K562 (cell line): ENCODE data around the gene RNF152. TPM values are rescaled to one million over a fixed set of nuclear protein-coding genes. Genes with fewer than 3 reads are reported as not detected.

Source experiments
- BDP1 ChIP-seq: IDR thresholded peaks from 3 replicates; pipeline ENCODE4 v1.6.1; 2011; ENCODE audit not compliant: insufficient read length, insufficient read depth
- CCAR2 ChIP-seq: fragments of 200-400 bp; formaldehyde crosslinking; IDR thresholded peaks from 2 replicates; pipeline ENCODE4 v1.6.1; 2017; ENCODE audit warnings: mild to moderate bottlenecking, low read depth, low read length
- CREBBP ChIP-seq: IDR thresholded peaks from one replicate; pipeline ENCODE4 v1.6.1; 2012; ENCODE audit warnings: low read depth, mild to moderate bottlenecking, control low read depth, inconsistent platforms, low read length
- ETV6 ChIP-seq, 3 experiments: fragments of 150-350 bp in 1 of 3; sonication (generic) in 1 of 3; formaldehyde crosslinking in 1 of 3; IDR thresholded peaks; 2 replicates each; pipeline versions ENCODE4 v1.6.1 to v1.8.0; 2014 to 2022; ENCODE audit warnings: borderline replicate concordance in 2 of 3, low read depth in 2 of 3, antibody characterized with exemption in 1 of 3, low read length in 1 of 3, mild to moderate bottlenecking in 1 of 3, missing genetic modification reagents in 1 of 3
- HMG20A ChIP-seq: fragments of 450-650 bp; formaldehyde crosslinking; conservative IDR thresholded peaks from 2 replicates; pipeline ENCODE4 v1.4.0; 2020; ENCODE audit warnings: mild to moderate bottlenecking, mixed read lengths
- JUND ChIP-seq, 2 experiments: IDR thresholded peaks; 2 replicates in 1 of 2; 3 replicates in 1 of 2; pipeline ENCODE4 v1.6.1; 2011; ENCODE audit warnings: borderline replicate concordance in 2 of 2, low read depth in 2 of 2, low read length in 2 of 2, improper control_type of control experiment in 1 of 2, missing biosample characterization in 1 of 2, missing genetic modification characterization in 1 of 2, missing genetic modification reagents in 1 of 2
- MAFG ChIP-seq: fragments of 450-650 bp; conservative IDR thresholded peaks from 2 replicates; pipeline ENCODE4 v1.6.1; 2016; ENCODE audit warnings: missing genetic modification characterization, missing compliant biosample characterization
- SAFB ChIP-seq: fragments of 200-400 bp; formaldehyde crosslinking; IDR thresholded peaks from 2 replicates; pipeline ENCODE4 v1.6.1; 2017; ENCODE audit warnings: low read depth, low read length, borderline replicate concordance
- WHSC1 ChIP-seq: IDR thresholded peaks from one replicate; pipeline ENCODE4 v1.6.1; 2012; ENCODE audit warnings: low read length, control low read depth, inconsistent platforms
- ZNF311 ChIP-seq: fragments of 250-450 bp; sonication (Bioruptor Pico); IDR thresholded peaks from 2 replicates; pipeline ENCODE4 v1.4.0; 2020; ENCODE audit warnings: mild to moderate bottlenecking, moderate library complexity
- ZNF561 ChIP-seq: fragments of 450-650 bp; formaldehyde crosslinking; conservative IDR thresholded peaks from 2 replicates; pipeline ENCODE4 v1.4.0; 2020; ENCODE audit warnings: mild to moderate bottlenecking, moderate library complexity
- ZNF589 ChIP-seq: fragments of 200-800 bp; sonication (Bioruptor generic); IDR thresholded peaks from 2 replicates; pipeline ENCODE4 v1.6.1; 2016; ENCODE audit warnings: low read depth, missing genetic modification characterization, missing compliant biosample characterization
- polyA plus RNA-seq, 8 experiments: library from polyadenylated mRNA; depleted of rRNA in 4 of 8; stranded (reverse) in 5 of 8; unstranded in 3 of 8; fragments of >200 nt; fragmentation: Nextera tagmentation in 2 of 8; fragmentation: Illumina TruSeq in 1 of 8; extraction: Ambion mirVana in 2 of 8; extraction: Trizol in 1 of 8; gene quantifications; 2 replicates each; pipeline versions ENCODE4 v1.2.1 to v1.2.3, GENCODE V29; 2011 to 2014; ENCODE audit warnings: inconsistent platforms in 1 of 8, missing spikeins in 1 of 8
- total RNA-seq, 7 experiments: library from RNA; depleted of rRNA in 6 of 7; stranded (reverse); fragments of >200 nt in 6 of 7; fragmentation: Illumina TruSeq in 2 of 7; extraction: Trizol in 2 of 7; gene quantifications; 2 replicates each; pipeline versions ENCODE4 v1.2.1 to v1.2.3, GENCODE V29; 2011 to 2021; ENCODE audit warnings: low replicate concordance in 1 of 7
- TF ChIP-seq, protein P1 (sequence below): sonication (generic); formaldehyde crosslinking; IDR thresholded peaks from 2 replicates; pipeline ENCODE4 v1.8.0; 2022; ENCODE audit warnings: mild to moderate bottlenecking, missing genetic modification reagents
- TF ChIP-seq, protein P2 (sequence below): fragments of 450-650 bp; IDR thresholded peaks from 2 replicates; pipeline ENCODE4 v1.6.1; 2016; ENCODE audit warnings: mild to moderate bottlenecking
- TF ChIP-seq, protein P3 (sequence below): fragments of 150-350 bp; conservative IDR thresholded peaks from 2 replicates; pipeline ENCODE4 v1.6.1; 2014; ENCODE audit warnings: low read length
- TF ChIP-seq, protein P4 (sequence below): fragments of 450-650 bp; IDR thresholded peaks from 2 replicates; pipeline ENCODE4 v1.6.1; 2018; ENCODE audit warnings: mild to moderate bottlenecking, low read depth; ENCODE audit not compliant: partially characterized antibody
- TF ChIP-seq, protein P5 (sequence below): fragments of 450-650 bp; formaldehyde crosslinking; IDR thresholded peaks from 2 replicates; pipeline ENCODE4 v1.4.0; 2020; ENCODE audit warnings: mild to moderate bottlenecking, moderate library complexity

RNF152 gene
- total and polyA plus RNA-seq, 9 of the 15 experiments (the other 6 are each of a cell fraction or from before 2014, with no cell fraction given), result 0.04 to 0.05 TPM; not detected in 7

DNA sequence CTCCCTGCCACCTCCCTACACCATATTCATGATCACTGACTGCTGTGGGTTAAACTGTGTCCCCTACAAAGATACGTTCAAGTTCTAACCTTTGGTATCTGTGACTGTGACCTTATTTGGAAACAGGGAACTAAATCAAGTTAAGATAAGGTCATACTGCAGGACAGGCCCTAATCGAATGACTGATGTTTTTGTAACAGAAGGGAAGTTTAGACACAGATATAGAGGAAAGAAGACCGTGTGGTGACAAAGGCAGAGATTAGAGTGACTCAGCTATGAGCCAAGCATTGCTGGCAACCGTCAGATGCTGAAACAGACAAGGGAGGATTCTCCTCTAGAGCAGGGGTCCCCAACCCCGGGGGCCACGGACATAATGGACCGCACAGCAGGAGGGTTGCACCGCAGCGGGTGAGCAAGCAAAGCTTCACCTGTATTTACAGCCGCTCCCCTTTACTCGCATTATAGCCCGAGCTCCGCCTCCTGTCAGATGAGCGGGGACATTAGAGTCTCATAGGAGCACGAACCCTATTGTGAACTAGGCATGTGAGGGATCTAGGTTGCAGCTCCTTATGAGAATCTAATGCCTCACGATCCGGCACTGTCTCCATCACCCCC is 28.9 kb upstream of the RNF152 start (continued):
- TF ChIP-seq, protein P1, sequence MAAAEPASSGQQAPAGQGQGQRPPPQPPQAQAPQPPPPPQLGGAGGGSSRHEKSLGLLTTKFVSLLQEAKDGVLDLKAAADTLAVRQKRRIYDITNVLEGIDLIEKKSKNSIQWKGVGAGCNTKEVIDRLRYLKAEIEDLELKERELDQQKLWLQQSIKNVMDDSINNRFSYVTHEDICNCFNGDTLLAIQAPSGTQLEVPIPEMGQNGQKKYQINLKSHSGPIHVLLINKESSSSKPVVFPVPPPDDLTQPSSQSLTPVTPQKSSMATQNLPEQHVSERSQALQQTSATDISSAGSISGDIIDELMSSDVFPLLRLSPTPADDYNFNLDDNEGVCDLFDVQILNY (CRISPR knock-in tag), result no peak
- no peak for TF ChIP-seq SAFB
- TF ChIP-seq, protein P2, sequence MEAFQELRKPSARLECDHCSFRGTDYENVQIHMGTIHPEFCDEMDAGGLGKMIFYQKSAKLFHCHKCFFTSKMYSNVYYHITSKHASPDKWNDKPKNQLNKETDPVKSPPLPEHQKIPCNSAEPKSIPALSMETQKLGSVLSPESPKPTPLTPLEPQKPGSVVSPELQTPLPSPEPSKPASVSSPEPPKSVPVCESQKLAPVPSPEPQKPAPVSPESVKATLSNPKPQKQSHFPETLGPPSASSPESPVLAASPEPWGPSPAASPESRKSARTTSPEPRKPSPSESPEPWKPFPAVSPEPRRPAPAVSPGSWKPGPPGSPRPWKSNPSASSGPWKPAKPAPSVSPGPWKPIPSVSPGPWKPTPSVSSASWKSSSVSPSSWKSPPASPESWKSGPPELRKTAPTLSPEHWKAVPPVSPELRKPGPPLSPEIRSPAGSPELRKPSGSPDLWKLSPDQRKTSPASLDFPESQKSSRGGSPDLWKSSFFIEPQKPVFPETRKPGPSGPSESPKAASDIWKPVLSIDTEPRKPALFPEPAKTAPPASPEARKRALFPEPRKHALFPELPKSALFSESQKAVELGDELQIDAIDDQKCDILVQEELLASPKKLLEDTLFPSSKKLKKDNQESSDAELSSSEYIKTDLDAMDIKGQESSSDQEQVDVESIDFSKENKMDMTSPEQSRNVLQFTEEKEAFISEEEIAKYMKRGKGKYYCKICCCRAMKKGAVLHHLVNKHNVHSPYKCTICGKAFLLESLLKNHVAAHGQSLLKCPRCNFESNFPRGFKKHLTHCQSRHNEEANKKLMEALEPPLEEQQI, result no peak
- TF ChIP-seq MAFG, result 0 out of 2 replicates have a peak, but pooled peaks have one; percentile 10
- TF ChIP-seq, protein P3, sequence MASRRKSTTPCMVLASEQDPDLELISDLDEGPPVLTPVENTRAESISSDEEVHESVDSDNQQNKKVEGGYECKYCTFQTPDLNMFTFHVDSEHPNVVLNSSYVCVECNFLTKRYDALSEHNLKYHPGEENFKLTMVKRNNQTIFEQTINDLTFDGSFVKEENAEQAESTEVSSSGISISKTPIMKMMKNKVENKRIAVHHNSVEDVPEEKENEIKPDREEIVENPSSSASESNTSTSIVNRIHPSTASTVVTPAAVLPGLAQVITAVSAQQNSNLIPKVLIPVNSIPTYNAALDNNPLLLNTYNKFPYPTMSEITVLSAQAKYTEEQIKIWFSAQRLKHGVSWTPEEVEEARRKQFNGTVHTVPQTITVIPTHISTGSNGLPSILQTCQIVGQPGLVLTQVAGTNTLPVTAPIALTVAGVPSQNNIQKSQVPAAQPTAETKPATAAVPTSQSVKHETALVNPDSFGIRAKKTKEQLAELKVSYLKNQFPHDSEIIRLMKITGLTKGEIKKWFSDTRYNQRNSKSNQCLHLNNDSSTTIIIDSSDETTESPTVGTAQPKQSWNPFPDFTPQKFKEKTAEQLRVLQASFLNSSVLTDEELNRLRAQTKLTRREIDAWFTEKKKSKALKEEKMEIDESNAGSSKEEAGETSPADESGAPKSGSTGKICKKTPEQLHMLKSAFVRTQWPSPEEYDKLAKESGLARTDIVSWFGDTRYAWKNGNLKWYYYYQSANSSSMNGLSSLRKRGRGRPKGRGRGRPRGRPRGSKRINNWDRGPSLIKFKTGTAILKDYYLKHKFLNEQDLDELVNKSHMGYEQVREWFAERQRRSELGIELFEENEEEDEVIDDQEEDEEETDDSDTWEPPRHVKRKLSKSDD, result no peak
- TF ChIP-seq CREBBP, result no peak
- TF ChIP-seq, protein P4, sequence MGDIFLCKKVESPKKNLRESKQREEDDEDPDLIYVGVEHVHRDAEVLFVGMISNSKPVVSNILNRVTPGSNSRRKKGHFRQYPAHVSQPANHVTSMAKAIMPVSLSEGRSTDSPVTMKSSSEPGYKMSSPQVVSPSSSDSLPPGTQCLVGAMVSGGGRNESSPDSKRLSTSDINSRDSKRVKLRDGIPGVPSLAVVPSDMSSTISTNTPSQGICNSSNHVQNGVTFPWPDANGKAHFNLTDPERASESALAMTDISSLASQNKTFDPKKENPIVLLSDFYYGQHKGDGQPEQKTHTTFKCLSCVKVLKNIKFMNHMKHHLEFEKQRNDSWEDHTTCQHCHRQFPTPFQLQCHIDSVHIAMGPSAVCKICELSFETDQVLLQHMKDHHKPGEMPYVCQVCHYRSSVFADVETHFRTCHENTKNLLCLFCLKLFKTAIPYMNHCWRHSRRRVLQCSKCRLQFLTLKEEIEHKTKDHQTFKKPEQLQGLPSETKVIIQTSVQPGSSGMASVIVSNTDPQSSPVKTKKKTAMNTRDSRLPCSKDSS, result no peak
- no peak for TF ChIP-seq ZNF589
- no peak for TF ChIP-seq CCAR2
- TF ChIP-seq BDP1, result no peak
- TF ChIP-seq JUND (IDR thresholded peaks at IDR 0.05; ENCODE audit: borderline replicate concordance, low read depth, low read length), result peak; percentile 50; the same call in 1 of the 2 replicates
- TF ChIP-seq JUND (tag; IDR thresholded peaks at IDR 0.05; ENCODE audit: borderline replicate concordance, low read depth, low read length), result peak; percentile 39; the same call in 1 of the 3 replicates
- TF ChIP-seq WHSC1, result no peak
- TF ChIP-seq ZNF311 (CRISPR knock-in tag), result no peak
- TF ChIP-seq, protein P5, sequence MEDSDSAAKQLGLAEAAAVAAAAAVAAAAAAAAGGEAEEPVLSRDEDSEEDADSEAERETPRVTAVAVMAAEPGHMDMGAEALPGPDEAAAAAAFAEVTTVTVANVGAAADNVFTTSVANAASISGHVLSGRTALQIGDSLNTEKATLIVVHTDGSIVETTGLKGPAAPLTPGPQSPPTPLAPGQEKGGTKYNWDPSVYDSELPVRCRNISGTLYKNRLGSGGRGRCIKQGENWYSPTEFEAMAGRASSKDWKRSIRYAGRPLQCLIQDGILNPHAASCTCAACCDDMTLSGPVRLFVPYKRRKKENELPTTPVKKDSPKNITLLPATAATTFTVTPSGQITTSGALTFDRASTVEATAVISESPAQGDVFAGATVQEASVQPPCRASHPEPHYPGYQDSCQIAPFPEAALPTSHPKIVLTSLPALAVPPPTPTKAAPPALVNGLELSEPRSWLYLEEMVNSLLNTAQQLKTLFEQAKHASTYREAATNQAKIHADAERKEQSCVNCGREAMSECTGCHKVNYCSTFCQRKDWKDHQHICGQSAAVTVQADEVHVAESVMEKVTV (CRISPR knock-in tag), result no peak
- TF ChIP-seq ZNF561, result no peak
- no peak for TF ChIP-seq ETV6 (IDR thresholded peaks at IDR 0.05; ENCODE audit: borderline replicate concordance in 1 of 2, low read depth in 2 of 2, low read length in 1 of 2)
- no peak for TF ChIP-seq ETV6 (CRISPR knock-in tag; IDR thresholded peaks at IDR 0.05; ENCODE audit: borderline replicate concordance)
- TF ChIP-seq HMG20A (CRISPR knock-in tag), result no peak
